Colon (tissue), 2 donors: ENCODE results near the gene GPX3.

Experiments used
- FAIRE-seq: peaks from 2 replicates; lab custom pipeline; 2012; peaks lifted over from hg19 to GRCh38; lab: Jason Lieb, UNC
- donor health status: control.
- donor health status: control.

Gene GPX3

GRCh38 chr5:151058301-151058700 lies 37.9 kb downstream of the GPX3 start:
- no peak for FAIRE-seq

- no peak for FAIRE-seq
These were observed 38.6 kb downstream of the GPX3 start for GRCh38 chr5:151058891-151059489.

DNA sequence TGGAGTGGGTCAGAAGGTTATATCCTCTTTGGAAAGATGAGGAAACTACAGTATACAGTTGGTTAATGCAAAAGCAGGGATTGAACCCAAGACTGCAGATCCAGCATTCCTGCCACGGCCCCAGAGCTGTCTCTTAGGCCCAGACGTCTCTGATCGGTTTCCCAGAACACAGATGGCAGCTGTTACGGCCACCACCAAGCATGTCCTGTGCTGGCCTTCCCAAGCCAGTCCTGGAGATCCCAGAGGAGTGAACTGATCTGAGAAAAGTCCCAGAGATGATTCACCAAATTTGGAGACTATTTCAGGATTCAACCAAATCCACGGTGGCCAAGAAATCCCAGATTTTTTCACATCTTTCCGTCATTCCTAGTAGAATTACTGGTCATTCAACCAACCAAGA lies 40.4 kb downstream of the GPX3 start:
- FAIRE-seq, result no peak

GRCh38 chr5:151062405-151063141 lies 42.2 kb downstream of the GPX3 start:
- no peak for FAIRE-seq

DNA sequence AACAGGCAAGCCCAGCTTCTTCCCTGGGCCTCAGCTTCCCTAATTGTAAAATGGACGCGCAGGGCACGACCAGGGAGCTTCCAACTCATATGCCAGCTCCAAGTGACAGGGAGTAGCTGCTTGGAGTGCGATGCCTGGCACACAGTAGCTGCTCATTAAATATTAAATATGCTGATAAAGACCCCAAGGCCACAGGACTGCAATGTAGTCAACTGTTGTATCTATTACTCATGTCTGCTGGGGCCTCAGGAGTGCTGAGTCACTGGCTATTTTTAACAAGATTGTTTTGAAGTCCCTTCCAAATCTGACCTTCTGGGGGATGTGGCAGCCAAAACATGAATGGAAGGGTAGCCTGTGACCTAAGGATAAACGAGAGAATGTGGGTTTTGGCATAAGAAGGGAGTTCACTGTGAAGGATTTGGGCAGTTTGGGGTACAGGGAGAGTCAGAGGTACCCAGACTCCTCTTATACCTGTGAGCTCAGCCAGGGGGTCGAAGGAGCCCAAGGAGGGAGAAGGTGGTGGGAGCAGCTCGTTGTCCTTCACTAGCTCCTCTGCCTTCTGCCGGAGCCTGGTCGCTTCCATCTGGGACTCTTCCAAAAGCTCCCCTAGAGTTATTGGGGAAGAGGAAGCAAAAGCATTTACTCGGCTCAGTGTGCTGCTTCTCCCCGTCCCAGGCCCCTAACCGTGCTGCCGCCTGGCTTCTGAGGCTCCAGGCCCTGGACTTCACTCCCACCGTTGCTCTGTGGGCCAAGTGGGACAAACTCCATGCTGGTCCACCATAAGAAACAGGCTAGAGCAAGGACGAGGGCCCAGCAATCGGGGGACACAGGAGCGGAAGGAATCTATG lies 43.0 kb downstream of the GPX3 start:
- FAIRE-seq, result no peak

GRCh38 chr5:151064916-151065499 lies 44.6 kb downstream of the GPX3 start:
- no peak for FAIRE-seq

GRCh38 chr5:151065609-151066008 lies 45.2 kb downstream of the GPX3 start:
- no peak for FAIRE-seq

DNA sequence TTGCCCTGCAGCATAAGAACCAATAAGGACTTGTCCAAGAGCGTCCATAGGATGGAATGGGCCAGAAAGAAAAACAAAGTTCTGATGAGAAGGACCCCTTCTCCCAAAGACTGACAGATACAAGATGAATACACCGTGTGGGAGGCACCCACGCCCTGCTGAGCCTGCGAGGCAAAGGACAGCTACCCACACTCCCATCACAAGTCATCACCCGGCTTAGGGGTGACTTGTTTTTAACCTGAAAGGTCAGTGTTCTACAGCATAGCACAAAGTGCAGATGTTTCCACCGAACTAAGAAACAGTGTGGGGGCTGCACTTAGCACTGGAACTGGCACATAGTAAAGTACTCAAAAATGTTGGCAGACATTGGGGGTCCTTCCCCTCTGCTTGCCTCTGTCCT lies 46.5 kb downstream of the GPX3 start:
- no peak for FAIRE-seq

DNA sequence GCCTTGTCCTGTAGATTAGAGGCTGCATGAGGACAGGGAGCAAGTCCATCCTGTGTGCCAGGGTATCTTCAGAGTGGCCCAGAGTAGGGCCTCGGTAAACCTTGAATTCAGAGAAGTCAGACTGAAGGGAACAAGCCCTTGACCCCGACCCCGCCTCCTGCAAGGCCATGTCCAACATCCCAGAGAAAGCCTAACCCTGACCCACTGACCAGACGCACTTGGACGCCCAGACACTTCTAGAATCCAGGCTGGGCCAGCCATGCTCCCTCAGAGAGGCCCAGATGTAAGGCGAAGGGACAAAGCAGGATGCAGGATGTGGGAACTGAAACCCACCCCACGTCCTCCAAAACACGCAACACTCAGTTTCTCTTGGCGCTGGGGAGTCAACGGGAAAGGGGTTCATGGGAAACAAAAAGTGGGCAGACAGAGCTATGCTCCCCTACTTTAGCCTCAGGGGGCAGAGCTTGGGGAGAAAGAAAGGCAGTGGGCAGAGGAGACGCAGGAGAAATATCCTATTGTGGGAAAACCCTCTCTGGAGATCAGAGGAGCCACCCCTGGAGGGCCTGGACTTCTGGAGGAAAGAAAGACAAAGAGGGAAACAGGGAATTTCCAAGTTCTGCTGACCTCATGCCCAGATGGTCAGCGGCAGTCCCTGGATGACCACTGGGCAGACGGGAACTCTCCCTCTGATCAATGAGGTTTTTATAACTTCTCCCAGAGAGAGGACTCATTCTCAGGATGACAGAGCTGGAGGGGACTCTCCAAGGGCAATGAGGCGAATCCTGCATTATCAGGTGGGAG lies 47.4 kb downstream of the GPX3 start:
- FAIRE-seq, result no peak

- no peak for FAIRE-seq
These were observed 48.2 kb downstream of the GPX3 start for GRCh38 chr5:151068433-151069197.

DNA sequence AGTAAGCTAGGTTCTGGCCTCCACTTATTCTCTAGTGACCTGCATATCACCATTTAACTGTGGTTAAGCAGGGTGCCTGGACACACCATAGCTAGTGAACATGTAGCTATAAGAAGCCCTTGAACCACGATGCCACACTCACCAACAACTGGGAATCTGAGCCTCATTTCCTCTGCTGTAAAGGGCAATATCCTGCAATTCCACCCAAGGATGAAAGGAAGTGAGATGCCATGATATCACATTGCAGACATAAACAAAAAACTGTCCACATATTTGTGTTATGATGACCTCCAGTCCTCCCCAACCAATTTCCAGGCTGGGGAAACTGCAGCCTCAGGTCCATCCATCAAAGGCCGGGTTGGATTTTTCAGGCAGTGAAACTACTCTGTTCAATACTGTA lies 50.1 kb downstream of the GPX3 start:
- no peak for FAIRE-seq

GRCh38 chr5:151071021-151071420 lies 50.6 kb downstream of the GPX3 start:
- FAIRE-seq, result no peak

- no peak for FAIRE-seq
These were observed 51.6 kb downstream of the GPX3 start for GRCh38 chr5:151071848-151072629.

DNA sequence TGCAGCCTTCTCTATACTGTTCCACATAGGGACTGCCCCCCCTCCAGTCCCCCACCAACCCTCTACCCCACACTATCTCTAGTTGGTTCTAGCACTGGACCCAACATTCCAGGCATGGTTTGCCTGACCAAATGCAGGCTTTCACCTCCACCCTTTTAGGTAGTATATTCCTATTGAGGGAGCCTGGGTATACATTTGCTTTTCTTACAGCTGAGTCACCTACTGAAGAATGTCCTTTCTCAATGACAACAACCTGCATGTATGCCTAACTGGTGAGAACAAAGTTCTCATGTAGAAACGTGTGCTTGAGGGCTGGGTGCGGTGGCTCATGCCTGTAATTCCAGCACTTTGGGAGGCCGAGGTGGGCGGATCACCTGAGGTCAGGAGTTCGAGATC lies 52.2 kb downstream of the GPX3 start:
- no peak for FAIRE-seq

GRCh38 chr5:151073280-151073679 lies 52.9 kb downstream of the GPX3 start:
- no peak for FAIRE-seq

DNA sequence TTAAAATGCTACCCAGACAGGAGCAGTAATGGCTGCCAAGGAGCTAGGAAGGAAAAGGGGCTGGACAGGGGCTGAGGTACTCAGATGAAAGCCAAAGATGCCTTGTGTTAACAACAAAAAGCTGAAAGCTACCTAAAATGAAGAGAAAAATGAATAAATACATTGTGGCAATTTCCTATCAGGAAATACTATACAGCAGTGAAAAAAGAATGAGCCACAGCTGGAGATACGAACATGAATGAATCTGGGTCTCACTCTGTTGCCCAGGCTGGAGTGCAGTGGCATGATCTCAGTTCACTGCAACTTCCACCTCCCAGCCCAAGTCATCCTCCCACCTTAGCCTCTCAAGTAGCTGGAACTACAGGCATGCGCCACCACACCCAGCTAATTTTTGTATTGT lies 54.2 kb downstream of the GPX3 start:
- no peak for FAIRE-seq

DNA sequence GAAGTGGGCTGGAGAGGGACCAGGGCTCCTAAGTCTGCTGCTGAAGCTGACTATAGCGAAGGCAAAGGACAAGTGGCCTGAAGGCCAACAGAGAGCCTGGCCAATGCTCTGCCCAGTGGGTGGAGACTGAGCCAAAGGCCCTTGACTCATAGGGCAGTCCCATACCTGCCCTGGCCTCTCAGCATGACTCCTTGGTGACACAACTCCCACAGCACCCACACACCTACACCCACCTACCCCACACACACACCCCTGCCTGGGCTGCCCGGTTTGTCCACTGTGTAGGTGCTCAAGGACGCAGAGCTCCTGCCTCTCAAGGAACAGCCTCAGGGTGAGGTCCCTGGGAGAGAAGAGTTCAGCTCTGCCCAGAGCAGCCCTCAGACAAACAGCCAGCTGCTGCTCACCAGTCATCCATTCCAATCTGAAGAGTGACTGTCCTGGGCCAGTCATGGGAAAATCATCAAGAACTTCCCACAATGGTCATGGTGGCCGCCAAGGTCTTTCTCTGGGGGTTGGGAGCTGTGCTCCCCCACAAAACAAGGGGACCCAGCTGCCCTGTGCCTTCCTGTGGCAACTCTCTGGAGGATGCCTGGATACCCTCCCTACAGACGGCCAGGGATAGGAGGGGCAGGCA lies 55.4 kb downstream of the GPX3 start:
- FAIRE-seq, result no peak

GRCh38 chr5:151076616-151077015 lies 56.2 kb downstream of the GPX3 start:
- no peak for FAIRE-seq

DNA sequence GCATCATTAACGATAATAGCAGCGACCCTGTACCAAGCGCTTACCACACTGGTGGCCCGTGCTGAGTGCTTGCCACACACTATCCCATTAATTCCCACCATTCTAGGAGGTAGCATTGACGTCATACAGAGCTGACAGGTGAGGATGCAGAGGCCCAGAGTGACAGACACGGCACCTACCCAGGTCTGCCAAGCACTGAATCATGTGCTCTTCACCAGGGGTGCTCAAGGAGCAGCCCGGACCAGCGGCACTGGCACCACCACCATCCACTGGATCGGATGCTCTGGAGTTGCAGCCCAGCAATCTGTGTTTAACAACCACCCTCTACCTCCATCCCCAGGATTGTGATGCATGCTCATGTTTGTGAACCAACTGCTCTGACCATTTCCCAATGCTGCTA lies 57.0 kb downstream of the GPX3 start:
- no peak for FAIRE-seq

DNA sequence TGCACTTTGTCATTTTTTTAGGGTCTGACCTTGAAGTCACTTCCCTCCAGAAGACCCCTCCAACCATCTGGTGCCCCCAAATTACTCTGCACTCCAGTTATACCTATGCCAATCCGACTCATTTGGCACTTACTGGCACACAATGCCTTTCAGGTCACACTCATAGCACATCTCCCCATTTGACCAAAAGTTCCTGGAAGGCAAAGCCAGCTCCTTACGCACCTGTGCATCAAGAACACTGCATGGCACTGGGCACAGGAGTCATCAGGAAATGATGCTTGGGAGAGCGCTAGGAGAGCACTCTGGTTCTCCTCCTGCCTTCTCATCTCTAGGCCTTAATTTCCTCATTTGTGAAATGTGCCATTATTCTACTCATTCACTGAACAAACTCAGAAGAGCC lies 57.6 kb downstream of the GPX3 start:
- no peak for FAIRE-seq
